Hepatocyte (in vitro differentiated cells): Measurements from ENCODE around the gene MBD5. TPM values are rescaled to one million over a fixed set of nuclear protein-coding genes. Genes with fewer than 3 reads are reported as not detected.

Source experiments
- DNase-seq: peaks from one replicate; pipeline ENCODE4 v3.0.0-alpha.2; 2016; ENCODE audit warnings: low spot score
- H2AFZ ChIP-seq: fragments of 200-600 bp; sonication (generic); 2 replicates; pipeline ENCODE4 v1.6.0; 2016; ENCODE audit warnings: antibody characterized with exemption, mild to moderate bottlenecking
- H3K27ac ChIP-seq: fragments of 200-600 bp; sonication (generic); 2 replicates; pipeline ENCODE4 v1.5.1; 2016; ENCODE audit warnings: mild to moderate bottlenecking
- H3K27me3 ChIP-seq: fragments of 200-600 bp; sonication (generic); 2 replicates; pipeline ENCODE4 v1.6.1; 2016
- H3K36me3 ChIP-seq: fragments of 200-600 bp; sonication (generic); replicated peaks from 2 replicates; pipeline ENCODE4 v1.5.1; 2016; ENCODE audit warnings: low read depth; ENCODE audit not compliant: insufficient read depth
- H3K4me1 ChIP-seq: fragments of 200-600 bp; sonication (generic); 2 replicates; pipeline ENCODE4 v1.5.1; 2016; ENCODE audit warnings: mild to moderate bottlenecking, moderate library complexity; ENCODE audit not compliant: insufficient read depth
- H3K4me2 ChIP-seq: fragments of 200-600 bp; sonication (generic); 2 replicates; pipeline ENCODE4 v1.6.0; 2016
- H3K4me3 ChIP-seq: fragments of 200-600 bp; sonication (generic); 2 replicates; pipeline ENCODE4 v1.5.1; 2016; ENCODE audit warnings: mild to moderate bottlenecking
- H3K79me2 ChIP-seq: fragments of 200-600 bp; sonication (generic); 2 replicates; pipeline ENCODE4 v1.6.0; 2017; ENCODE audit warnings: mild to moderate bottlenecking
- H3K9me2 ChIP-seq: fragments of 200-600 bp; sonication (generic); replicated peaks from 2 replicates; pipeline ENCODE4 v1.6.0; 2017; ENCODE audit warnings: mild to moderate bottlenecking; ENCODE audit not compliant: insufficient read depth
- H3K9me3 ChIP-seq: fragments of 200-600 bp; sonication (generic); 2 replicates; pipeline ENCODE4 v1.5.1; 2016; ENCODE audit warnings: low read depth, mild to moderate bottlenecking
- H4K20me1 ChIP-seq: fragments of 200-600 bp; sonication (generic); 2 replicates; pipeline ENCODE4 v1.6.0; 2016; ENCODE audit warnings: mild to moderate bottlenecking; ENCODE audit not compliant: insufficient read depth, poor library complexity, severe bottlenecking
- CTCF ChIP-seq: fragments of 200-600 bp; sonication (generic); IDR thresholded peaks from 2 replicates; pipeline ENCODE4 v1.5.1; 2016; ENCODE audit warnings: antibody characterized with exemption, mild to moderate bottlenecking; ENCODE audit not compliant: poor library complexity
- EZH2 ChIP-seq: fragments of 200-600 bp; sonication (generic); IDR thresholded peaks from 2 replicates; pipeline ENCODE4 v1.6.1; 2016; ENCODE audit warnings: antibody characterized with exemption, mild to moderate bottlenecking, borderline replicate concordance
- EZH2phosphoT487 ChIP-seq: fragments of 200-600 bp; sonication (generic); IDR thresholded peaks from one replicate; pipeline ENCODE4 v1.6.1; 2018; ENCODE audit warnings: antibody characterized with exemption, mild to moderate bottlenecking, low read depth, moderate library complexity; ENCODE audit not compliant: unreplicated experiment, severe bottlenecking
- WGBS: methylation state at CpG from one replicate; pipeline ENCODE4 v1.1.6; 2016; ENCODE audit warnings: low lambda C conversion rate; ENCODE audit errors: missing lambda C conversion rate; 5-methylcytosine and 5-hydroxymethylcytosine counted together
- polyA plus RNA-seq: library from polyadenylated mRNA; unstranded; fragments of >200 nt; fragmentation: Nextera tagmentation; extraction: Ambion mirVana; gene quantifications from 2 replicates; pipeline ENCODE4 v1.2.1, GENCODE V29; 2016
- total RNA-seq: library from RNA; depleted of rRNA; stranded (reverse); fragments of >200 nt; gene quantifications from 2 replicates; pipeline ENCODE4 v1.2.3, GENCODE V29; 2014

Gene MBD5
- total and polyA plus RNA-seq, 2 experiments from 2014 or later = 20.9 to 36.2 TPM

DNA sequence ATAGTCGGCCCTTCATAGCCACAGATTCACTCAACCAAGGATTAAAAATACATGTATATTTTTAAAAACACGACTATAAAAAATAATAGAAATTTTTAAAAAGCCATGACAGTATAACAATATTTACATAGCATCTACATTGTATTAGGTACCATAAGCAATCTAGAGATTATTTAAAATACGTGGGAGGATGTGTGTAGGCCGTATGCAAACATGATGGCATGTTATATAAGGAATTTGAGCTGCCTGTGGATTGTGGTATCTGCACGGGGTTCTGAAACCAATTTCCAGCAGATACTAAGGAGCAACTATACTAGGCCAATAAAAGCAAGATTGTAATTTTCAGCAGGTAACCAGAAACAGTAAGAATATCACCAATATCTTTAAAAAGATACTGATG, 6.3 kb upstream of the MBD5 start:
- no peaks in the 10 kb centered on the region for H3K27me3 ChIP-seq
- no peak for TF ChIP-seq EZH2phosphoT487
- no peak for TF ChIP-seq EZH2
- TF ChIP-seq CTCF = no peak
- no peaks in the 10 kb centered on the region for H3K9me3 ChIP-seq
- no peak for DNase-seq
- peaks cover 100% of the 10 kb centered on the region for H3K79me2 ChIP-seq
- H4K20me1 ChIP-seq = peaks cover 51% of the 10 kb centered on the region
- no peaks in the 10 kb centered on the region for H3K9me2 ChIP-seq
- no peaks in the 10 kb centered on the region for H3K36me3 ChIP-seq
- H2AFZ ChIP-seq = no peak overlapping the region
- WGBS = 82% methylated on average over 5 of the region's 5 CpGs
- H3K4me1 ChIP-seq = peaks cover 8% of the 10 kb centered on the region
- no peak overlapping the region for H3K4me2 ChIP-seq
- H3K4me3 ChIP-seq = no peak overlapping the region
- H3K27ac ChIP-seq = no peak overlapping the region

GRCh38 chr2:148020111-148021058, 506 bp upstream of the MBD5 start, which contains the start of gene ORC4:
Gene ORC4, minus strand, starts transcription at chr2:148020737. Its CDS starts 44,779 bp downstream, at chr2:147975958.
- Histone ChIP-seq H2AFZ (peak within 1 kb of the TSS; percentile 72), H3K4me1 (peaks cover 23% of the 10 kb centered on the region), H3K27me3 (no peaks in the 10 kb centered on the region), H3K9me2 (no peaks in the 10 kb centered on the region), H3K36me3 (no peaks in the 10 kb centered on the region), H4K20me1 (peaks cover 37% of the 10 kb centered on the region), H3K9me3 (no peaks in the 10 kb centered on the region), H3K4me2 (peak within 1 kb of the TSS; percentile 87), H3K79me2 (peaks cover 86% of the 10 kb centered on the region), H3K4me3 (peak within 1 kb of the TSS; percentile 48), H3K27ac (peak within 1 kb of the TSS; percentile 94)
- TF ChIP-seq EZH2phosphoT487 (no peak), CTCF (peak; percentile 51)
- under 1% methylated on average over 44 of the region's 52 CpGs for WGBS
- peak; percentile 100 for DNase-seq

DNA sequence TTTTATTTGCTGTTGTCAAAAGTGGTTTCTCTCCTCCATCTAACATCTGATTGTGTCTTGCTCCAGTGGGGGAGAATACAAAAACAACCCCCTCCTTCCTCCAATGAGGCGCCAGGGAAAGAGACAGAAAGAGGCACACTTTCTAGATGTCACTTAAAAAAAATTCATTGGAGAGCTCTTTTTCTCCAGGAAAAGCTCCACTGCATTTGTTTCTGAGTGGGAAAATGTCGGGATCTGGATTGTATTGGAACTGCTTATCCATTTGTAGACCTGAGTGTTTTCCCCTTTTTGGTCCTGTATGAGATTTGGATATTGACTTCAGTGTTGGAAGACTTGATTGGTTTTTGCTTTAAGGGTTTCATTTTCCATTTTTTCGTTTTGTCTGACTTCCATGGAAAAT, 995 bp downstream of the MBD5 start:
- H4K20me1 ChIP-seq = peaks cover 31% of the 10 kb centered on the region
- no peaks in the 10 kb centered on the region for H3K27me3 ChIP-seq
- H3K9me2 ChIP-seq = no peaks in the 10 kb centered on the region
- WGBS = 3% methylated on average over 3 of the region's 3 CpGs
- peak overlapping the region; percentile 48 for H3K4me3 ChIP-seq
- TF ChIP-seq EZH2phosphoT487 (no peak), EZH2 (no peak), CTCF (no peak)
- H2AFZ ChIP-seq = peak overlapping the region; percentile 56
- peaks cover 86% of the 10 kb centered on the region for H3K79me2 ChIP-seq
- peak overlapping the region; percentile 94 for H3K27ac ChIP-seq
- no peaks in the 10 kb centered on the region for H3K36me3 ChIP-seq
- no peaks in the 10 kb centered on the region for H3K9me3 ChIP-seq
- no peak for DNase-seq
- peaks cover 23% of the 10 kb centered on the region for H3K4me1 ChIP-seq
- H3K4me2 ChIP-seq = peak overlapping the region; percentile 86
